Peyer's patch (tissue), 4 donors: ENCODE results near the gene VSTM2B. TPM values are rescaled to one million over a fixed set of nuclear protein-coding genes. Genes with fewer than 3 reads are reported as not detected.

Experiments used
- DNase-seq, 3 donors: peaks; one replicate each; pipeline ENCODE4 v3.0.0-alpha.2; 2017 to 2019
- H3K27ac ChIP-seq, 4 donors: fragments of 200-600 bp; sonication (generic); one replicate each; pipeline ENCODE4 v1.5.1; 2016 to 2019
- H3K27me3 ChIP-seq, 2 donors: fragments of 200-600 bp; sonication (generic); one replicate each; pipeline ENCODE4 v1.5.1; 2019
- H3K36me3 ChIP-seq, 3 donors: fragments of 200-600 bp; sonication (generic); one replicate each; pipeline ENCODE4 v1.5.1; 2016 to 2019
- H3K4me1 ChIP-seq, 4 donors: fragments of 200-600 bp; sonication (generic); one replicate each; pipeline ENCODE4 v1.5.1; 2016 to 2019
- H3K4me3 ChIP-seq, 4 donors: fragments of 200-600 bp; sonication (generic); 1 replicate in 3 of 4; 2 replicates in 1 of 4; pipeline ENCODE4 v1.5.1; 2016 to 2019; ENCODE audit warnings: mild to moderate bottlenecking in 1 of 4
- H3K9me3 ChIP-seq, 4 donors: fragments of 200-600 bp; sonication (generic); one replicate each; pipeline ENCODE4 v1.5.1; 2016 to 2019; ENCODE audit warnings: mild to moderate bottlenecking in 1 of 4
- POLR2A ChIP-seq, 2 donors: fragments of 450-650 bp; IDR thresholded peaks; one replicate each; pipeline ENCODE4 v1.5.1; 2017; ENCODE audit warnings: antibody characterized with exemption in 2 of 2, mild to moderate bottlenecking in 2 of 2, moderate library complexity in 2 of 2
- total RNA-seq, 4 donors: library from RNA; depleted of rRNA; stranded (reverse); fragments of >200 nt; gene quantifications; one replicate each; pipeline ENCODE4 v1.1.0, GENCODE V29; 2016
- TF ChIP-seq, protein P1 (sequence below), 6 experiments: fragments of 450-650 bp in 4 of 6; fragments of 200-600 bp in 2 of 6; sonication (generic) in 1 of 6; IDR thresholded peaks; one replicate each; pipeline ENCODE4 v1.5.1; 2017 to 2019; ENCODE audit warnings: antibody characterized with exemption in 6 of 6, mild to moderate bottlenecking in 3 of 6, moderate library complexity in 1 of 6

Gene VSTM2B
- total RNA-seq, 4 donors from 2014 or later, result not detected

GRCh38 chr19:29480507-29480906 is 45.3 kb upstream of the VSTM2B start:
- Histone ChIP-seq H3K4me1 (no peaks in the 10 kb centered on the region), H3K4me3 (no peak overlapping the region), H3K27me3 (no peaks in the 10 kb centered on the region), H3K9me3 (peaks cover 0 to 6% (median 2%) of the 10 kb centered on the region in 4 donors), H3K36me3 (no peaks in the 10 kb centered on the region), H3K27ac (no peak overlapping the region)
- no peak for DNase-seq
- TF ChIP-seq, protein P1, sequence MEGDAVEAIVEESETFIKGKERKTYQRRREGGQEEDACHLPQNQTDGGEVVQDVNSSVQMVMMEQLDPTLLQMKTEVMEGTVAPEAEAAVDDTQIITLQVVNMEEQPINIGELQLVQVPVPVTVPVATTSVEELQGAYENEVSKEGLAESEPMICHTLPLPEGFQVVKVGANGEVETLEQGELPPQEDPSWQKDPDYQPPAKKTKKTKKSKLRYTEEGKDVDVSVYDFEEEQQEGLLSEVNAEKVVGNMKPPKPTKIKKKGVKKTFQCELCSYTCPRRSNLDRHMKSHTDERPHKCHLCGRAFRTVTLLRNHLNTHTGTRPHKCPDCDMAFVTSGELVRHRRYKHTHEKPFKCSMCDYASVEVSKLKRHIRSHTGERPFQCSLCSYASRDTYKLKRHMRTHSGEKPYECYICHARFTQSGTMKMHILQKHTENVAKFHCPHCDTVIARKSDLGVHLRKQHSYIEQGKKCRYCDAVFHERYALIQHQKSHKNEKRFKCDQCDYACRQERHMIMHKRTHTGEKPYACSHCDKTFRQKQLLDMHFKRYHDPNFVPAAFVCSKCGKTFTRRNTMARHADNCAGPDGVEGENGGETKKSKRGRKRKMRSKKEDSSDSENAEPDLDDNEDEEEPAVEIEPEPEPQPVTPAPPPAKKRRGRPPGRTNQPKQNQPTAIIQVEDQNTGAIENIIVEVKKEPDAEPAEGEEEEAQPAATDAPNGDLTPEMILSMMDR (IDR thresholded peaks at IDR 0.05), result no peak
- no peak for TF ChIP-seq POLR2A (IDR thresholded peaks at IDR 0.05)

- DNase-seq, result no peak
- H3K36me3 ChIP-seq, result no peaks in the 10 kb centered on the region
- TF ChIP-seq, protein P1 (IDR thresholded peaks at IDR 0.05), result no peak
- no peak for TF ChIP-seq POLR2A (IDR thresholded peaks at IDR 0.05)
- no peak overlapping the region for H3K4me3 ChIP-seq
- no peaks in the 10 kb centered on the region for H3K27me3 ChIP-seq
- no peaks in the 10 kb centered on the region for H3K4me1 ChIP-seq
- no peak overlapping the region for H3K27ac ChIP-seq
- peaks cover 0 to 6% (median 2%) of the 10 kb centered on the region in 4 donors for H3K9me3 ChIP-seq
Measured at GRCh38 chr19:29482855-29483640, 42.7 kb upstream of the VSTM2B start.

- no peak overlapping the region for H3K4me3 ChIP-seq
- H3K27ac ChIP-seq, result no peak overlapping the region
- H3K4me1 ChIP-seq, result no peaks in the 10 kb centered on the region
- TF ChIP-seq, protein P1 (IDR thresholded peaks at IDR 0.05), result no peak
- no peak for TF ChIP-seq POLR2A (IDR thresholded peaks at IDR 0.05)
- peaks cover 0 to 6% (median 2%) of the 10 kb centered on the region in 4 donors for H3K9me3 ChIP-seq
- no peaks in the 10 kb centered on the region for H3K36me3 ChIP-seq
- H3K27me3 ChIP-seq, result no peaks in the 10 kb centered on the region
- peak in 1 of 3 donors; percentile 18 for DNase-seq
Measured at GRCh38 chr19:29483641-29483920, 42.2 kb upstream of the VSTM2B start.

DNA sequence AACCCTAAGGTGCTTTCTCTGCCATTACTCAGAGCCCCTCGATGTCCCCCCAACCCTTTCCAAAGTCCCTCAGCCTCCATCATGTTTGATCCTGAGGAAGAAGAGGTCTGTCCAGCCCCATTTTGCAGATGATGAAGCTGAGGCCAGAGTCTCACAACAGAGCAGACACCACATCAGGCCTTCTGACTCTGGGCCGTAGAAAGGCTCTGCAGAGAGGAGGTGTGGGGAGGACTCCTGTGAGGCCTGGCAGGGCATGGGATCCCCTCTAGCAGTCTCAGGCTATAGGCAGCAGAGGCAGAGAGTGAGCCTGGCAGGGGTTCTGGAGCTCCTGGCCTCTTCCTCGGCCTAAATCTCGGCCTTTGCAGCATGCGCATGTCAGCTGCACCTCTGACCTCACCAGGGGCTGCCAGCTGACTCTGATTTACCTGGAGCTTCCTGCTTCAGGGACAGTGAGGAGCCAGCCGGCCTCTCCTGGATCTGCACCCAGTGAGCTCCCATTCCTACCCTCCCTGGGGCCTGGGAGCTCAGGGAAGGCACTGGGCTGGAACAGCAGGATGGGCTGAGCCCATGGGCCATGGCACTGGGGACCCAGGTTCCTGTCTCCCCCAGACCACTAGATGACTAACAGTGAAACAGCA is 41.7 kb upstream of the VSTM2B start:
- no peak for TF ChIP-seq POLR2A (IDR thresholded peaks at IDR 0.05)
- TF ChIP-seq, protein P1 (IDR thresholded peaks at IDR 0.05), result no peak
- H3K4me3 ChIP-seq, result no peak overlapping the region
- no peaks in the 10 kb centered on the region for H3K36me3 ChIP-seq
- H3K9me3 ChIP-seq, result peaks cover 0 to 6% (median 2%) of the 10 kb centered on the region in 4 donors
- no peaks in the 10 kb centered on the region for H3K4me1 ChIP-seq
- peak in 1 of 3 donors; percentile 17 for DNase-seq
- no peak overlapping the region for H3K27ac ChIP-seq
- no peaks in the 10 kb centered on the region for H3K27me3 ChIP-seq

DNA sequence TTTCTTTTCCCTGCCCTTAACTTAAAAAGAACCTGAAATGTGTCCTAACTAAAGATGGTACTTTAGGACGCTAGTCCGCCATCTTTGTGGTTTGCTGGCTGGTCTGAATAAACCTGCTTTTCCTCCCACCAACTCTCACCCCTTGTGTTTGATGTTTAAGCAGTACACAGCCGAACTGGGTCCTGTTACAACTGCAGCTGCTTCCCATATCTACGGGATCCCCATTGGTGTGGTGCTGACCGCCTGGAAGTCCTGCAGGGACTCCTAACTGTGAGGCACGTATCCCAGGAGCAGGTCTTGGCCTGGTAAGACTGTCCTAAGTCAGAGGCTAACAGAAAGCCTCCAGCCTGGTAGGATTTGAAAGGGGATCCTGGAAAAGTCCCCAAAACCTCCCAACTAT is 40.9 kb upstream of the VSTM2B start:
- Histone ChIP-seq H3K27ac (no peak overlapping the region), H3K4me3 (no peak overlapping the region), H3K4me1 (no peaks in the 10 kb centered on the region), H3K36me3 (no peaks in the 10 kb centered on the region), H3K9me3 (peaks cover 0 to 6% (median 2%) of the 10 kb centered on the region in 4 donors), H3K27me3 (no peaks in the 10 kb centered on the region)
- TF ChIP-seq, protein P1 (IDR thresholded peaks at IDR 0.05), result no peak
- no peak for TF ChIP-seq POLR2A (IDR thresholded peaks at IDR 0.05)
- DNase-seq, result peak in 1 of 3 donors; percentile 2
